Activated CD8-positive, alpha-beta memory T cell treated with anti-CD3 and anti-CD28 coated beads for 4 hours (primary cell): Measurements from ENCODE around the gene SCN5A.

Experiments
- DNase-seq, 2 donors: peaks; one replicate each; pipeline ENCODE4 v3.0.0-alpha.2; 2020; ENCODE audit warnings: low read depth in 2 of 2

The SCN5A gene

GRCh38 chr3:38647217-38647970, 2.1 kb downstream of the SCN5A start:
- DNase-seq, result no peak

GRCh38 chr3:38646630-38647029, 2.9 kb downstream of the SCN5A start:
- no peak for DNase-seq

GRCh38 chr3:38646062-38646461, 3.4 kb downstream of the SCN5A start:
- DNase-seq, result no peak

- no peak for DNase-seq
Observed at GRCh38 chr3:38645601-38646000, 3.9 kb downstream of the SCN5A start.

- DNase-seq, result no peak
Observed at GRCh38 chr3:38645076-38645475, 4.4 kb downstream of the SCN5A start.

GRCh38 chr3:38644662-38645053, 4.8 kb downstream of the SCN5A start:
- DNase-seq, result no peak

- DNase-seq, result no peak
Observed at GRCh38 chr3:38644016-38644661, 5.3 kb downstream of the SCN5A start.

GRCh38 chr3:38643592-38643991, 5.9 kb downstream of the SCN5A start:
- no peak for DNase-seq

- DNase-seq, result no peak
Observed at GRCh38 chr3:38643090-38643489, 6.4 kb downstream of the SCN5A start.

- DNase-seq, result no peak
Observed at GRCh38 chr3:38641461-38642110, 7.9 kb downstream of the SCN5A start.

- no peak for DNase-seq
Observed at GRCh38 chr3:38640661-38641452, 8.6 kb downstream of the SCN5A start.

GRCh38 chr3:38638354-38638753, 11.1 kb downstream of the SCN5A start:
- DNase-seq, result no peak

GRCh38 chr3:38637906-38638305, 11.6 kb downstream of the SCN5A start:
- DNase-seq, result no peak

- DNase-seq, result no peak
Observed at GRCh38 chr3:38636881-38637280, 12.6 kb downstream of the SCN5A start.

- DNase-seq, result no peak
Observed at GRCh38 chr3:38636464-38636863, 13.0 kb downstream of the SCN5A start.

- DNase-seq, result no peak
Observed at GRCh38 chr3:38634111-38634510, 15.4 kb downstream of the SCN5A start.

- DNase-seq, result no peak
Observed at GRCh38 chr3:38632989-38633388, 16.5 kb downstream of the SCN5A start.

- no peak for DNase-seq
Observed at GRCh38 chr3:38630606-38631005, 18.9 kb downstream of the SCN5A start.

- DNase-seq, result no peak
Observed at GRCh38 chr3:38630070-38630469, 19.4 kb downstream of the SCN5A start.

GRCh38 chr3:38628835-38629234, 20.7 kb downstream of the SCN5A start:
- no peak for DNase-seq

- no peak for DNase-seq
Observed at GRCh38 chr3:38627956-38628355, 21.5 kb downstream of the SCN5A start.

GRCh38 chr3:38626171-38626570, 23.3 kb downstream of the SCN5A start:
- no peak for DNase-seq
